Activated T-helper 1 cell treated with Interleukin-2 at 50 U/mL for 16 hours (primary cell): ENCODE measurements around the gene DCHS2.

Source experiments
- DNase-seq: peaks from one replicate; pipeline ENCODE4 v3.0.0-alpha.2; 2020; ENCODE audit warnings: low read depth

The DCHS2 gene

DNA sequence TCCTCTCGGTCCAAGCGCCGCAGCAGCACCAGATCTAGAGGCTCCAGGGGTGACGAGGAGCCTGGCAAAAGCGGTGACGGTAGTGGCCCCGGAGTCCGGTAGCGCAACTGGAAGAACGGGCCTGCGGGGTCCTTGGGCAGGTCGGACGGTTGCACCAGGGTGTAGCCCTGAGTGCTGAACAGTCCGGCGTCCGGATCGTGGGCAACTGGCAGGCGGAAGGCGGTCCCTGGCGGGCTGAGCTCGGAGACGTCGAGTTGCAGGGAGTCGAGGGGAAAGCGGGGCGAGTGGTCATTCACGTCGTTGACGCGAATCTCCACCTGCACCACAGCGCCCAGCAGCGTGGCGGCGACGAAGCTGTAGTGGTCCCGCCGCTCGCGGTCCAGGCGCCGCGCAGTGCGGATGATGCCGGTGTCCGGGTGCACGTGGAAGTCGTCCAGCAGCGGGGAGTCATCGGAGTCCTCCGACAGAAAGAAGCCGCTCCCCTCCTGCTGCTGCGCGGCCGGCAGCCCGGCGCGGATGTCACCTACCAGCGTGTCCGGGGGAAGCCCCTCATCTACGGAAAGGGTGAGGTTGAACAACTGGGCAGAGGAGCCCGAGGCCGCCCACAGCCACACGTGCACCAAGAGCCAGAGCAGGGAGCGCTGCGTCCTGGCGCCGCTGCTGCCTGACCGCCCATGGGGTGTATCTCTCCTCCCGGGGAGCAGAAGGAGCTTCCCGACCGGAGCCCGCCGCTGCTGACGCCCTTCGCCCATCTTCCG lies 837 bp downstream of the DCHS2 start:
- no peak for DNase-seq

DNA sequence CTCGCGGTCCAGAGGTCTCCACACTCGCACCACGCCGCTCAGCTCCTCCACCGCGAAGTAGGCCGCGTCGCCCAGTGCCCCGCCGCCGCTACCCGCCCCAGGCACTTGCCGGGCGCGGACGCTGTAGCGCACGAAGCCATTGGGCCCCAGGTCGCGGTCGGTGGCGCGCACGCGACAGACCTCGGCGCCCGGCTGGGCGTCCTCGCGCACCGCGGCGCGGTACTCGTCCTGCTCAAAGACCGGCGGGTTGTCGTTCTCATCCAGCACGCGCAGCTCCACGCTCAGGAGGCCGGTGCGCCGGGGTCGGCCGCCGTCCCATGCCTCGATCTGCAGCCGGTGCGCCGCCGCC lies 1.4 kb downstream of the DCHS2 start:
- no peak for DNase-seq

DNA sequence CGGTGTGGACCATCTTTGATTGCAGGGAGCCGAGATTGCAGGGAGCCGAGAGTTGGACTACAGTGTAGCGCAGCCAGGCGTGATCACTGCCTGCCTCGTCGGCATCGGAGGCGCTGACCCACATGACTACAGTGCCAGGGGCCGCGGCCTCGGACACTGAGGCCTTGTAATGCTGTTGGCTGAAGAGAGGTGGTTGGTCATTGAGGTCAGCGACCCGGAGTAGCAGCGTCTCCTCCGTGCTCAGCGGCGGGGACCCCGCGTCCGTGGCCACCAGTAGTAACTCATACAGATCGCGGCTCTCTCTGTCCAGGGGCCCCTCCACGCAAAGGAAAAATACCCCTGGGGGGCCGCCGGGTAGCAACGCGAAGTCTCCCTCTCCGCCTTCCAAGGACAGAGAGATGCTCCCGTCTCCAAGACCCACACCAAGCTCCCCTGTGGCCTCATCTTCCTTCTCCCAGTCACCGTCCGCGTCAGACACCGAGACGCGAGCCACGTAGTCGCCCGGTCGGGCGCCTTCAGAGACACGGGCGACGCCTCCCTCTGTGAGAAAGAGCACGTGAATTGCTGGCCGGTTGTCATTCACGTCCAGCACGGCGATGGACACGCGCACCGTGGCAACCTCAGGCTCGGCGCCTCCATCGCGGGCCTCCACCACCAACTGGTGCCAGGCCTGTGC lies 1.9 kb downstream of the DCHS2 start:
- no peak for DNase-seq

DNA sequence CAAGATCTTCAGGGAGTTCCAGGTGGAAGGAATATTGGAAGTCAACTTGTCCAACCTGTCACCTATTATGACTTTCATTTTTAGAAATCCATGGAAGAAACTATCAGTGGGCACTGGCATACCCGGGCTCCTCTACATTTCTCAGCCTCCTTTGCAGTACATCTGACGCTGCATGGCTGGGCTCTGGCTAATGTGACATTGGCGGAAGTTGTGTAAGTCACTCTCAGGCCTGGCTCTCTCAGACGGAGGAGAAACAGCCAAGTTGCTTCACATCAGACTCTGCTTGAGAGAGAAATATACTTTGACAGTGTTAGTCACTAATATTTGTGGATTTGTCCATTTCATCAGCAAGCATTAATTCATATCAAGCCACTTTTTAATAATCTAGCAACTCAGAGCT lies 4.5 kb downstream of the DCHS2 start:
- DNase-seq, result no peak

DNA sequence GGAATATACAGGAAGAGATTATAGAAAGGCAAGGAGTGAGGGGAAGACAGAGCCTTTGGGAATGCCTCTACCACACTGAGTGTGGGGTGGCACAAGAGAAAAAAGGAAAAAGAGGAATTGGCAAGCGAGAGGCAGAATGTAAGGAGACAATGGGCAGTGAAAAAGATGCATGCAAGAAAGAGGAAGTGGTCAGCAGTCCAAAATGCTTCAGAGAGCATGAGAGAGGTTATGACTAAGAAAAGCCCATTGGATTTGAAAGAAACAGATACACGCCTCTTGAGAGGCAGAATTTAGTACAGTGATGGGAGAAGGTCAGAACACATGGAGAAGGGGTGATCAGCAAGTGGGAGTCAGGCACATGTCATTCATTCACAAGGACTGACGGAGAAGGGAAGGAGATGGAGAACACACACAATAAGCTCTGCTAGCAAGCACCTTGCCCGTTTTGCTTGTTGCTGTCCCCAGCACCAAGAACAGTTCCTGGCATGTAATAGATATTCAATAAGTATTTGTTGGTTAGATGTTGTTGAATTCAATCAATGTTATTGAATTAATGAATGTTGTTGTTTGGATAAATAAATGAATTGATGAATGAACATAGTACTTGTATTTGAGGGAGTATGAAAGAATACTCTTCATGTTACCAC lies 6.3 kb downstream of the DCHS2 start:
- DNase-seq, result no peak

DNA sequence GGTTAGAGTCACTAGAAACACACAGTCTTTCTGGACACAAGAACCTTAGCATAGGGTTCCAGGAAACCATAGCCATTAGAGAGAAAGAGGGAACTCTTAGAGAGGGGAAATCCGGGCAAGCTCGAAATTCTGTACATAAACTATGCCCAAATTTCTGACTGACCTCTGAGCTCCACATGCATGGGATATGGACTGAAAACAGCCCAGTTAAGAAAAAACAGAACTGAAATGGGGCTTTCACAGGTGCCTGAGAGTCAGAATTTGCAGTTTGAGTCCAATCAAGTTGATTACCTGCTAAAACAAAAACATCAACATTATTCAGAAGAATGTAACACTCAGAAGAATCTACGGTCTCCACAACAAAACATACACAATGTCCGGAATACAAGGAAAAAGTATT lies 13.1 kb downstream of the DCHS2 start:
- DNase-seq, result no peak

DNA sequence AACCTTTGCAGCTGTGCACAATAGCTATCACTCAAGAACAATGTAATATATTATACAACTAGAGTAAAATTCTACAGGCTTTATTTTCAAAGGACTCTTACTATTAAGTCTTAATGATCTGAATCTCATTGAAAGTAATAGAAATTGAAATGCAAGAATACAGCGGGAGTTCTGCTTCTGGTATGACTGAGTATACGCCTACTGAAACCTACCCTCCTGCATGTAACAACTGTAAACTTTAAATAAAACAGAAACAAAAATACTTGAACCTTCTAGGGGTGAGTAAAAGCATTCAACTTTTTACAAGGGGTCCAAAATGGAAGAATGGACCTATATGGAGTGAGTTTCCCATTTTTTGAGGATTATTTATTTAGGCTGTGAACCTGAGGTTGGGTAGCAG lies 13.5 kb downstream of the DCHS2 start:
- no peak for DNase-seq

DNA sequence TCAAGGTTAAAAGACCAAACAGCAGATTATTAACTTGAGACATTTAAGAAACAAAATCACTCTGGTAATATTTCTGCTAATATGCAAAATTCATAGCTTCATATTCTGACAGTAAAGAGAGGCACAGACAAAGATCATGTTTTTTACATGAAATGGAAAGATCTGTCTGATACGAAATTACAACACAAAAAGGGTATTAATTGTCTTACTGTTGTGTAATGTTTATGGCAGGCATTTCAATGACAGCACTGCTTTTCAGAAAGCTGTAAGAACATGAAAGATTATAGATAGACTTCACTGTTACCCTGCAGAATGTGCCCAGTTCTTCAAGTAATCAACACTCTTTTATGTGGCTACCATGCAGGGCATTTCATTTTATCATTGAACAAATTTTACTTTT lies 15.4 kb downstream of the DCHS2 start:
- no peak for DNase-seq

DNA sequence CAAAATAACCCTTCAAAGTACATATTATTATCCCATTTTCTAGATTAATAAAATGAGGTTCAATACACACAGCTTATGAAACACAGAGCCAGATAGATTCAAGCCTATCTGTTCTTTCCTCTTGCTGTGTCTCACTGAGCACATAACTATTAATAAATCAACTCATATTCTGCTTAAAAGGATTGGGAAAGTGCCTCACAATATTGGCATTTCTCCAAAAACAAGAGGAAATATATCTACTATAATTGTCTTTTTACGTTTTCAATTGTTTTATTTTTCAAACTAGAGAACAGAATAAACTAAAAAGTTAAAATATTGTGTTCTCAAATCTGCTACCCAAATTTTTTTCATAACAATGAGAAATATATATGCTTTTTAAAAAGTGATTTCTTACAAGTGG lies 15.8 kb downstream of the DCHS2 start:
- no peak for DNase-seq

DNA sequence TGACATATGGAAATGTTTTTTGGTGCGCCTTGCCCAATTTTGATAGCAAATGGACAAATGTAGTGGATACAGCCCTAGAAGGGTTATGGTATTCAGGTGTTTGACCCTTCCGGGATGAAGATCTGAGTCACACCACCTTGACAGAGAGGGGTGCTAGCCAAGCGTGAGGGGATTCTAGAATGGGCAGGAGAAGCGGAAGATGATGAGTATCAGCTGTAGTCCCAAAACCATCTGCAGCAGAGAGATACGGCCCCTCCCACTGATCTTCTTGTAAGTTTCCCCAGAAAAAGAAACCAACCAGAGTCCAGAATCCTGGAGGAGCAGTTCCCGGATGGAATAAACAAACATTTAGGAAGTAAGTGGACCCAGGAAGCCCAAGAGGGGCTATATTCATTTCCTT lies 18.1 kb downstream of the DCHS2 start:
- DNase-seq, result no peak

DNA sequence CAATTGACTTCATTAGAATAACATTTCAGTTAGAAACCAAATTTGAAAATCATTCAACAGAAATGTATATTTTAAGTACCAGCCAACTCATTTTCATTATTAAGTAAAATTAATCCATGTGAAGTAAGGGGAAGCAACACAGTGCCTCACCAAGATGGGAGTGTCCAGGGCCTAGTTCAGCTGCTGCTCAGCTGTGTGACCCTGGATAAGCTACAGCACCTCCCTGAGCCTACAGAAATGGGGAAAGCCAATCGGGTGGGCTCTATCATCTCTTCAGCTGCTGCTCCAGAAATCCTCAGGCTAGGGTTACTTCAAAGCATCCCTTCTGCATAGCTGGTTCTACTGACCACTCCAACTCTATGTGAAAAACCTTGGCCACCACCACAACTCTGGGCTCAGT lies 18.7 kb downstream of the DCHS2 start:
- no peak for DNase-seq

DNA sequence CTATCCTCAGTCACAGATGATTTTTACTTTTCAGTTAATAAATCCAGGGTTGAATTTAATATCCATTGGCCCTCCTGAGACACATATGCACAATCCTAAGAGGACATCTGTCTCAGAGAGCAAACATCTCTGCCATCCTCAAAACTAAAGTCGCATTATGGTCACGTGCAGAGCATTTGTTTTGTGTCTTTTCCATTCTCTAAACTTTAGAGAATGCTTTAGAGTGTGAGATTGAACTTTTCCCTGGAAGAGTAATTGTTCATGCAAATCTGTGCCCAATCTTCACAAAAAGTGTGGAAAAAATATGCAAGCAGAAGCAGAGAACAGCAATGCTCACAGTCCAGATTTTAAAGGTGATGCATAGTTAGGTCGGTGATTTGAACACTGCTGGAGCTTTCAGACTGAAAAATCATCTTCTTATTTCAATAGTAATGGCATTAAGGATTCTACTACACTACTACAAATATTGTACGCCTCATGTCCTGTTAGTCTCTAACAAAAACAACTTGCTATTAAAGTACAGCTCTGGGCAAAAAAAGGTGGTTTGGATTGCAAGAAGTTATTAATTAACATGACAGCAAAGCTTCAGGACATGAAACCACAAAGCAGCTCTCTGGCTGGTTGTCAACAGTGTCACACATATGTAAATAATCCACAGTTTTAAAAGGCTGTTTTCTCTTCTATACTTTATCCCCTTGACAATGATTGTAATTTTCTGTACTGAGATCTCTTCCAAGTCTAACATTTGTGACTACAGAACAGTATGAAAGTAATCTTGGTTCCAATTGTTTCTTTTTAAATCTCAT lies 19.9 kb downstream of the DCHS2 start:
- no peak for DNase-seq

DNA sequence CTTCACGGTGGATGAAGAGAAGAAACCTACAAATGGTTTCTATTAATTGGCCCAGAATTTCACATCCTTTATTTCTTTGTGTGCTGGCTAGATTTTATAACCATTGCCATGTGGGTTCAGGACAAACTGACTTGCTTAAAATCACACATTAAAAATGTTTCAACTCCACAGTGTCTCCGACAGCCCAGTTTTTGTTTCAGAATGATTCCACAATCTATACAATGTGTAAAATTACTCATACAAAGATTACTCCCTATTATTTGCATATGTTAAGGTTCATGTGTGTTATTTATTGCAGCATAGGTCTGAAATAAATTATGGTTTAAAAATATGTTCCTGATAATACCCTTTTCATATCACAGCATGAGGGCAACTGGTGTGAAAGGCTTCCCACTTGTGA lies 20.6 kb downstream of the DCHS2 start:
- no peak for DNase-seq

DNA sequence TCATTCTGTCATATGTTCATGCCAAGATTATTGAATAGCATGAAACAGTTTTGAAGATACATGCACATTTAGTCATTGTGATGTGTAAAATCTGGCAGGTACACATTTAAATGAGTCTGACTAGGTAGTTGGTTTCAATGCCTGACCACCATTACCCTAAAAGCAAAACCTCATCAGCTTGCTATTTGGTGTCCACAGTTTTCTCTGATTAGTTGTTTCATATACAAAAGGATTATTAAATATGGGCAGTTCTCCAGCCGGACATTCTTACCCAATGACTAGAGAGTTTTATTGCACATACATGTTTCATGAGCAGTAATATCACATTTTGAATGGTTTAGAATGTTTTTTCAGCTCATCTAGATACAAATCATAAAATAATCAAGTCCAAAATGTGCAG lies 23.7 kb downstream of the DCHS2 start:
- DNase-seq, result no peak

DNA sequence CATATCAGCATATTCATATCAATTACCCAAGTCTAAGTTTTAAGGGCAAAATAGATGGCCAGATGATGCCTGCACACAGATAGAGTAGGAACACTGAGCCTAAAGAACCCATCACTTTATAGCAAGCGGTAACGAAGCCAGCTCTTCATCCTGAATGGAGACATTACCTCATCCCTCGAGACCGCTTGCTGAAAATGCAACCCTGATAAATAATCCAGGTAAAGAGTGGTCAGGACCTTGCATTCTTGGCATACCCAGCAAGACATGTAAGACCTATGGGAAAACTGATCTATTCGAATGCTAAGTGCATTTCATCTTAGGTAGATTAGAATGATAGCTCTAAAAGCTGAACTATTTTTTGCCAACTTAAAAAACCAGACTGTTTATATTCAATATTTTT lies 25.3 kb downstream of the DCHS2 start:
- DNase-seq, result no peak

DNA sequence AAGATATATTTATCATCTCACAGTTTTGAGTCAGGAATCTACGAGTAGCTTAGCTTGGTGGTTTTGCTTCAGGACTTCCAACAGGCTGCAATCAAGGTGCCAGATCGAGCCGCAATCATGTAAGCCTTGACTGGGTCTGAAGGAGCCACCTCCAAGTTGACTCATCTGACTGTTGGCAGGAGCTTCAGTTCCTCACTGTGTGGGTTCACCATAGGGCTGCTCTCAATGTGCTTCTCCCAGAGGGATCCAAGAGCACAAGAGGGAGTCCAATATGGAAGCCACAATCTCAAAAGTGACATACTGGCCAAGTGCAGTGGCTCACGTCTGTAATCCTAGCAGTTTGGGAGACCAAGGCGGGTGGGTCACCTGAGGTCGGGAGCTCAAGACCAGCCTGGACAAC lies 26.5 kb downstream of the DCHS2 start:
- DNase-seq, result no peak

DNA sequence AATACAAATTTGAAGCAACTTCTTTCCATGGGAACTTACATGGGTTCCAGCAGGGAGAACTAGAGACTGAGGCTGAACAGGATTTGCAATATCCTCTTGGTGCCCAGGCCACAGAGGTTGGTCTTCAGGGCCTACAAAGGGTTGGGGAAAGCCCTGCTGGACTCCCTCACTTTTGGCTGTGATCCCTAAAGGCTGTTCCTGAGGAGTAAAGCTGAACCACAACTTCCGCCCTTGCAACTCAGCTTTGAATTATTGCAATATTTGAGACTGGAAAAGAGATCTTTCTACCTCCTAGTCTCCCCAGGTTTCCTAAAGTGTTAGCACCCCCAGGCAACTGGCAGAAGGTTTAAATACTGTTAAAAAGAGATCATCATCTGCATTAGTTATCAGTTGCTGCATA lies 26.9 kb downstream of the DCHS2 start:
- no peak for DNase-seq

DNA sequence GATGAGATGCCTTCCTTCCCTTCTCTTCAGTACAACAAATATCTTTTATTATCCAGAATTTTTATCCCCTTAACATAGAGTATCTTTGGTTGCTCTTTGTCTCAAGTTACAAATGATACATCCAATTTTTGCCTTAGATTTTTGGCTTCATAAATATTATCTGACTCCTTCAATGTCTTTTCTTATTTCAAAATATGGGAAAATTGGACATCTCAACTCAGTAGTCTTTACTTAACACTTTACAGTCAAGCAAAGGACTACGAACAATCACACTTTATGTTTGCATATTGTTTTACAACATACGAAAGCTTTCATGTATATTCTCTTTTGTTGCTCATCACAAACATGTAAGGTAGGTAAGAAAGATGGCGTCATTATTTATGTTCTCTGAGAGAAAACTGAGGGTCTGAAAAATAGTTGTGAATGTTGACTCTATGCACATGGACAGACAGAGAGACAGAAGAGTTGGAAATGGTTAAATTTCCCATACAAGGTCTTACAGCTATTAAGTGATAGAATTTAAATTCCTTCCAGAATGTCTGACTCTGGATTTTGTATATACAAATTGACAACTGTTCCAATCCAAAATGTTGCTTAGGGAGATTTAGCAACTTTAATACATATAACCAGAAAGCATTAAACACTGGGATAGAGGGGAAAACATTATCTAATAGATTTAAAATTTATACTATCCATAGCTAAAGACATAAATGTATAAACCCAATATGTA lies 29.4 kb downstream of the DCHS2 start:
- no peak for DNase-seq

DNA sequence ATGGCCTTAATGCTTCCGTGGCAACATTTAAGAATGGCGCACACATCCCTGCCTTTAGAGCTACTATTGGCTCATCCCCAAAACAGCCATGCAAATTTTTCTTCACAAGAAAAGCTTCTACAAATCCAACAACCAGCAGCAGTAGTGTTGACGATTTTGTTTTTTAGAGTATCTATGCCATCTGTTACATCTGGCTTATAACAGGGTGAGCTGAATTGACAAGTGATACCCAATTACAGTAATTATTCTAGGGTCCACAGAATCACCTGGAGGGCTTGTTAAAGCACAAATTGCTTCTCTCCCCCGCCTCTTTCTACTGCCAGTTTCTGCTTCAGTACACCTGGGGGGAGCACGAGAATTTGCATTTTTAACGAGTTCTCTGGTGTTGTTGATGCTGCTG lies 34.1 kb downstream of the DCHS2 start:
- no peak for DNase-seq

DNA sequence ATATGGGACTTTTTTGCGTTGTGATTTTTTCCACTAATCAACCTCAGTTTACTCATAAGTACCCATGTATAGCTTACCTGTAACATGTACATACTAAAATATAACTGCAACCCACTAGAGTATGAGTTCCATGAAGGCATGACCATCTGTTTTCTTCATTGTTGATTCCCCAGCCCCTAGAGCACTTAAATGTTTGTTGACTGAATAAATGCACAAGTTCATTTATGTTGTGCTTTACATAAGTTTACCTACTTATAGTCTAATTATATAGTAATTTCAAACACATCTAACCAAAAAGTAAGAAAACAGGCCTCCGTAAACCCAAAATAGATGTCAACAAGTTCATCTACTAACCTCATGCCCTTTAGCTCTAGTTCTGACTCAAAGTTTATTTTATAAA lies 34.7 kb downstream of the DCHS2 start:
- no peak for DNase-seq

DNA sequence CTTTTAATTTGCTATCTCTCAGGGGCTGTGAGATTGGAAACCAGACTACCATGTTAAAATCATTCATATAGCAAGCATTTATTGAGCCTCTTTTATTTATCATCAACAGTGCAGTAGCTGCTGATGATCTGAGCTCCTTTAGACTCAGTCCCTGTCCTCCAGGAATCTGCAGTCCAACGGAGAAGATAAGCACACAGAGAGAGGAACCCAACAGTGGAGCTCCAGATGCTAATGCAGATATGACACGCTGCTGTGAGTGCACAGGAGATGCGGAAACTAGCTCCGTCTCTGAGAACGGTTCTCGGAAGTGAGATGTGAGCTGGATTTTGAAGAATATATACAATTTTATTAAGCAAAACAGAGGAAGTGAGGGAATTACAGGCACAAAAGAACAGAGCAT lies 35.4 kb downstream of the DCHS2 start:
- DNase-seq, result no peak

DNA sequence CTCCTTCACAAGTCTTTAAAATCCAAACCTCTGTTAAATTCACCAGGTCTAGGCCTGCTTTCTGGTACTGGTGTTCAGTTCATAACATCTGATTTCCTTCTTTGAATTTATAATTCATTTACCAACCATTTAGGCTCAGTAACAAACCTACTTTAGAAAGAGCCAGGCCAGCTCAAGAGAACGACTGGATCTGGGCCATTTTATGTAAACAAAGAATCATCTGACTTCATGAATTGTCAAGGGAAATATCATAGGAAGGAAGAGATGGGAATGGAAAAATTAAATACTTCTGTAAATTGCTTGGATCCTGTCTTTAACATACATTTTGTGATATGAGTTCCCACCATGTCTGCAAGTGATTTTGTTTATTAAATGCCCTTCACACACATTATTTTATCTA lies 36.5 kb downstream of the DCHS2 start:
- no peak for DNase-seq
